Activated CD4-positive, alpha-beta T cell treated with anti-CD3 and anti-CD28 coated beads, Interleukin-2, Interleukin-4, amounts not matched to agents 100 ng/mL and 50 ng/mL, durations not matched to agents 16 hours and 8 hours (primary cell): Measurements from ENCODE around the gene SAMD8.
"Not testable (repeated sequence)": the region's sequence is repeated elsewhere in the genome, so short reads cannot be mapped to it uniquely, and the experiment has no call there.

Source experiments
- DNase-seq: peaks from one replicate; pipeline ENCODE4 v3.0.0-alpha.2; 2020; ENCODE audit warnings: low spot score

The SAMD8 gene

GRCh38 chr10:75140246-75140645, 28.8 kb downstream of the SAMD8 start:
- no peak for DNase-seq

- DNase-seq, result no peak
These were observed 31.9 kb downstream of the SAMD8 start for GRCh38 chr10:75143353-75143752.

- DNase-seq, result no peak
These were observed 34.1 kb downstream of the SAMD8 start for GRCh38 chr10:75145590-75145989.

- DNase-seq, result no peak
These were observed 35.3 kb downstream of the SAMD8 start for GRCh38 chr10:75146780-75147179.

- no peak for DNase-seq
These were observed 39.2 kb downstream of the SAMD8 start for GRCh38 chr10:75150656-75151055.

GRCh38 chr10:75159519-75159918, 48.1 kb downstream of the SAMD8 start:
- no peak for DNase-seq

- DNase-seq, result peak; percentile 70
These were observed 54.5 kb downstream of the SAMD8 start for GRCh38 chr10:75165684-75166622.

GRCh38 chr10:75166623-75166972, 55.1 kb downstream of the SAMD8 start:
- no peak for DNase-seq

DNA sequence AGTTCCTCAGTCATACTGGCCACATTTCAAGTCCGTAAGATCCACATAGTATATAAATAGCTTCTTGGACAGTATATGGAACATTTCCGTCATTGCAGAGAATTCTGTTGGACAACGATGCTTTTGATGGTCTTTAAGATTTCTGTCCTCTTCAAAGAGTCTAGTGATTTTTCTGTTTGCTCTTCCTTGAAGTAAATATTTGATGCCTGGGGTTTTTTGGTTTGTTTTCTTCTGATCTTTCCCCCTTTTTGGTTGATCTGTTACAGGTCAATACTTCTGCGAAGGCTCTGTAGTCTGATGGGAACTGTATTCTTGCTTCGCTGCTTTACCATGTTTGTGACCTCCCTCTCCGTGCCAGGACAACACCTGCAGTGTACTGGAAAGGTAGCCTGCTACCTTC, 56.8 kb downstream of the SAMD8 start:
- DNase-seq, result no peak

DNA sequence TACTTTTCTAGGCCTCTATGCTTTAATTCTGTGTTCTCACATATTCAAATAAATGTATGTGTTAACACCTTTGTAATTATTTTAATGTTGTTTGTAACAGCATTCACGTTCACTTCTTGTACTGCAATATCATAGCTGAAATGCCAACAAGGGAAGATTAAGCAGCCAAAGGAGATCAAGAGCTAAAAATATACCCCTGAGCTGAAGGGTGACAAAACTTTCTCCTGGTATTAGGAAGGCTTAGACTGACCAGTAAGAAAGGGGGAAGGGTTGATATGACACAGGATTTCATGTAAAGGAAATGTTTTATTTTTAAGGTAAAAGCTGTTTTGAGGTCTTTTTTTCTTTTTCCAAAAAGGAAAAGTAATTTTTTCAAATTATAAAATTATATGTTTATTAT, 58.8 kb downstream of the SAMD8 start:
- DNase-seq, result no peak

- no peak for DNase-seq
These were observed 63.6 kb downstream of the SAMD8 start for GRCh38 chr10:75175046-75175445.

DNA sequence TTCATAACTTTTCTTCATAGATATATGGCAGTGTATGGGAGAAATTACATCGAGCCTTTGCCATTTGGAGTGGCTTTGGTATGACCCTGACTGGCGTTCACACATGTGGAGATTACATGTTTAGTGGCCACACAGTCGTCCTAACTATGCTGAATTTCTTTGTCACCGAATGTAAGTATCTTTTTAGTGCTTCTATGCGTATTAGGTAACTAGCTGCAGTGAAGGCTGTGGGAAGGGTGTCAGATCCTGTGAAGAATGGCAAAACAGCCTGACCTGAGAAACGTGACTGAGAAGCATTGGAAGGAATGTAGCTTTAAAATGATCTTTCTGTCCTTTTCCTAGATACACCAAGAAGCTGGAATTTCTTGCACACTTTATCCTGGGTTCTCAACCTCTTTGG, 64.6 kb downstream of the SAMD8 start:
- no peak for DNase-seq

DNA sequence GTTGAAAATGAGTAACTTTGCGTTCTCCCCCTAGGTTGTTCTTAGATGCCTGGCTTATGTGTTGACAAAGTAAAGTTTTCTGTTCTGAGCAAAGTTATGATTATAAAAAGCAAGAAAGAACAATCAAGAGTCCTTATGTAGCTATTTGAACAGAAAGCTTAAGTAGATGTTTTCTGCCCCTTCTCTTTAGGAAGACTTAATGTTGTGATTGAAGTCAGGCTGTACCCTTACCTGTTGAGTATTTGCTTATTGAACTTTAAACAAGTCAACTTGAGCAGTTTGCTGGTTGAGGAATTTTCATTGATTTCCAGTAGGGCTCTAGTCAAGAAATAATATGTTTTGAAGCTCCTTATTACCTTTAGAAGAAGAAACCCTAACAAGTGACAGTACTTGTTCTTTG, 65.3 kb downstream of the SAMD8 start:
- DNase-seq, result no peak

- no peak for DNase-seq
These were observed 68.3 kb downstream of the SAMD8 start for GRCh38 chr10:75179657-75180177.

- no peak for DNase-seq
These were observed 69.1 kb downstream of the SAMD8 start for GRCh38 chr10:75180592-75180991.

DNA sequence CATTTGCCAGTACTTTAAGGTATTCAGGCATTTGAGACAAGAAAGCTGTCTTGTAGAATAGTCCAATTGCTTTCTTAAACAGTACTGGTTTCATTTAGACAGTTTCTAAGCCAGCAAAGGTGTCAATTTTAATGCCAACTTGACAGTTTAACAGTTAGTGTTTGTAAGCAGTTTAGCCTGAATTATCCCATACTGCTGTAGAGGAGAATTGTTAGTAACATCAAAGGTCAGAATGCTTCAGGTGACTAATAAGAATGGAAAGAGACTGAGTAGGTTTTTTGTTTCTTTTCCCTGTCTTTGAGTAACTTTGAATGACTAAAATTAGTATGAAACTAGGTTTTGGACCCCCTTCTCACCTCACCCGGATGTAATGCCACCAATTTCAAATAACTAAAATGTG, 69.6 kb downstream of the SAMD8 start:
- peak; percentile 12 for DNase-seq

DNA sequence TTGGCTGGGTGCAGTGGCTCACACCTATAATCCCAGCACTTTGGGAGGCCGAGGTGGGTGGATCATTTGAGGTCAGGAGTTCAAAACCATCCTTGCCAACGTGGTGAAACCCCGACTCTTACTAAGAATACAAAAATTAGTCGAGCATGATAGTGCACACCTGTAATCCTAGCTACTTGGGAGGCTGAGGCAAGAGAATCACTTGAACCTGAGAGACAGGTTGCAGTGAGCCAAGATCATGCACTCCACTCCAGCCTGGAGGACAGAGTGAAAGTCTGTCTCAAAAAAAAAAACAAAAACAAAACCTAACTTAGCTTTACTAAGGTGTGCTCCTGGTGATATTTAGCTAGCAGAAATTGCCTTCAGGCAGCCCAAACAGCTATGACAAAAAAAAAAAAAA, 74.9 kb downstream of the SAMD8 start:
- DNase-seq, result no peak

DNA sequence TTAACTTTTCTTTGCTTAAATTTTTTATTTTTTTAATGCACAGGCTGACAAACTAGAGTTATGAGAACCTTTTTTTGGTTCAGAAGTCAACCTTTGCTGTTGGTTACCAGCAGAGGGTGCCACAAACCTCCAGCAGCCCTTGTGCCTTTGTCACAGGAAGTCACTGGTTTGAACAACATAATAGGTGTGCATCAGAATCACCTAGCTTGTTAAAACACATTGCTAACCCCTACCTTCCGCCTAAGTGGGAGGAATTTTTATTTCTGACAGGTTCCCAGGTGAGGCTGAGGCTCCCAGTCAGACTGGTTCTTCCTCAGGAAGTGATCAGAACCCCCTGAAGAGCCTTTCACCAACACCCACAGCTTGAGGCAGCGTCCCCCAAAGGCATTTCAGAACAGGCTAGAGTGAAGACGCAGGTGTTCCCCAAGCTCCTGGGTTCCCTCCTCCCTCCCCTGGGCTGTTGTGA, 76.5 kb downstream of the SAMD8 start:
- DNase-seq, result peak; percentile 66

GRCh38 chr10:75188522-75188921, 77.1 kb downstream of the SAMD8 start:
- not testable (repeated sequence) for DNase-seq

- no peak for DNase-seq
These were observed 78.0 kb downstream of the SAMD8 start for GRCh38 chr10:75189266-75190096.

DNA sequence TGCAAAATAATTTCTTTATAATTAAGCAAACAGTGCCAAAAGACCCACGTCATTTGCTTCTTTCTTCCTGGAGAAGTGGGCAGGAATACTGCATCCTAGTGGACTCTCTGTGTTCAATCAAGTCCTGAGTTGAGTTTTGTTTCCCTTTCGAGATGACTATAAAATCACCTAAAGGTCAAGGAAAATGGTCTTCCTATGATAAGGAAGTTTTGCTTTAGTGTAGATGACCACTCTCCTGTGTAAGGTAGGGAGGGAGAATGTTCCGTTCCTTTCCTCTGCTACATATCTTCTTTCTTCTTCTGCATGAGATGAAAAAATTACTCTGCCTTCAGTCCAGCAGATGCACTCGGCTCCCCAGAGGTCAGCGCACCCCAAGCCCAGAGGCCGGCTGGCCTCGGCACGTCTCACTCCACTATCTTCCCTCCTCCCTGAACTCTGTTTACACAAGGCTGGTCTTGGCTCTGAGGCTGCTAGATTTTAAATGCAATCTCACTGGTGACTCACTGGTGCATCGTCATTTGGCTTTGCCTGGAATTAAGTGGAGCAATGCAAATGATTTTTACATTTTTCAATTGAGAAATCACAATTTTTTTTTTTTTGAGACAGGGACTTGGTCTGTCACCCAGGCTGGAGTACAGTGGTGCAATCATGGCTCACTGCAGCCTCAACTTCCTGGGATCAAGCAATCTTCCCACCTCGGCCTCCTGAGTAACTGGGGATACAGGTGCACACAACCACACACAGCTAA, 80.5 kb downstream of the SAMD8 start:
- DNase-seq, result no peak

DNA sequence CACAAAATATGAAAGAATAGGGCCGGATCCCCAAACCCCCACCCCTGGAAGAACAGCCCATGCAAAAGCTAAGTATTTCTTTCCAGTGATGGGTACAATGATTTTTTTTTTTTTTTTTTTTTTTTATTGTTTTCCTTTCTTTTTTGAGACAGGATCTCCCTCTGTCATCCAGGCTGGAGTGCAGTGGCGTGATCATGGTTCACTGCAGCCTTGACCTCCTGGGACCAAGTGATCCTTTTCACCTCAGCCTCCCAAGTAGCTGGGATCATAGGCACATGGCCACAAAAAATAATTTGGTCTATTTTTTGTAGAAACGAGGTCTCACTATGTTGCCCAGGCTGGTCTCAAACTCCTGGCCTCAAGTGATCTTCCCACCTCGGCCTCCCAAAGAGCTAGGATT, 83.2 kb downstream of the SAMD8 start:
- not testable (repeated sequence) for DNase-seq
